Caco-2 (cell line): ENCODE data around the gene USP13. TPM values are rescaled to one million over a fixed set of nuclear protein-coding genes. Genes with fewer than 3 reads are reported as not detected.

Experiments used
- BruUV-seq: library from RNA; stranded (reverse); fragments of 400-500 nt; replicated peaks from 2 replicates; lab custom pipeline; 2021; lab: Mats Ljungman, UMichigan
- CTCF ChIA-PET: fragments of 300-600 bp; sonication (Branson Sonifier 250); formaldehyde crosslinking; loops from one replicate; lab custom pipeline; 2022; ENCODE audit warnings: antibody characterized with exemption; lab: Charles Lee
- POLR2A ChIA-PET: fragments of 300-600 bp; sonication (Branson Sonifier 250); formaldehyde crosslinking; loops from one replicate; lab custom pipeline; 2022; ENCODE audit warnings: antibody characterized with exemption; lab: Charles Lee
- DNase-seq, 2 experiments: peaks; one replicate each; pipeline versions ENCODE4 v3.0.0 to v3.0.0-alpha.2; 2020 to 2022
- H3K27me3 ChIP-seq: replicated peaks from 2 replicates; pipeline ENCODE4 v1.6.0; 2011; ENCODE audit warnings: low read length; ENCODE audit not compliant: control insufficient read depth, insufficient read depth
- H3K36me3 ChIP-seq: 2 replicates; pipeline ENCODE4 v1.5.1; 2011; ENCODE audit warnings: low read length; ENCODE audit not compliant: control insufficient read depth, insufficient read depth
- H3K4me1 ChIP-seq: fragments of 250-450 bp; sonication (Bioruptor Pico); 2 replicates; pipeline ENCODE4 v1.5.1; 2020; ENCODE audit warnings: mild to moderate bottlenecking
- H3K4me3 ChIP-seq: 2 replicates; pipeline ENCODE4 v1.5.1; 2011; ENCODE audit warnings: low read depth, mild to moderate bottlenecking, control low read depth, low read length
- H3K9me3 ChIP-seq: fragments of 250-450 bp; sonication (Bioruptor Pico); 2 replicates; pipeline ENCODE4 v1.5.1; 2020; ENCODE audit warnings: mild to moderate bottlenecking, moderate library complexity
- H3K27ac Mint-ChIP-seq: one replicate; pipeline ENCODE4 v1.8.0; 2022; ENCODE audit warnings: mixed read lengths; ENCODE audit not compliant: unreplicated experiment
- H3K27me3 Mint-ChIP-seq: one replicate; pipeline ENCODE4 v1.8.0; 2022; ENCODE audit warnings: mixed read lengths; ENCODE audit not compliant: insufficient read depth, unreplicated experiment
- H3K36me3 Mint-ChIP-seq: one replicate; pipeline ENCODE4 v1.8.0; 2022; ENCODE audit warnings: mild to moderate bottlenecking, mixed read lengths; ENCODE audit not compliant: insufficient read depth, unreplicated experiment
- H3K4me1 Mint-ChIP-seq: one replicate; pipeline ENCODE4 v1.8.0; 2022; ENCODE audit warnings: low read depth, mixed read lengths; ENCODE audit not compliant: unreplicated experiment
- H3K4me3 Mint-ChIP-seq: one replicate; pipeline ENCODE4 v1.8.0; 2022; ENCODE audit warnings: mild to moderate bottlenecking, moderate library complexity, mixed read lengths; ENCODE audit not compliant: unreplicated experiment
- H3K9me3 Mint-ChIP-seq: one replicate; pipeline ENCODE4 v1.8.0; 2022; ENCODE audit warnings: mixed read lengths; ENCODE audit not compliant: unreplicated experiment
- intact Hi-C: fragments of 100-400 bp; cut with micrococcal nuclease; formaldehyde crosslinking; loops from one replicate; pipeline ENCODE4 v1.10.0; 2022; ENCODE audit not compliant: unreplicated experiment
- total RNA-seq: library from RNA; stranded (reverse); gene quantifications from 2 replicates; pipeline ENCODE4 v1.2.3, GENCODE V29; 2022
- TF ChIP-seq, protein P1 (sequence below), 2 experiments: fragments of 200-600 bp in 1 of 2; IDR thresholded peaks; 1 replicate in 1 of 2; 2 replicates in 1 of 2; pipeline versions ENCODE4 v1.5.1 to v1.8.0; 2011 to 2022; ENCODE audit warnings: antibody characterized with exemption in 1 of 2, control low read depth in 1 of 2, inconsistent platforms in 1 of 2, low read depth in 1 of 2, low read length in 1 of 2, mild to moderate bottlenecking in 1 of 2, moderate library complexity in 1 of 2; ENCODE audit not compliant: insufficient read depth in 1 of 2, severe bottlenecking in 1 of 2, unreplicated experiment in 1 of 2

USP13 gene
- total RNA-seq, 1 experiment from 2014 or later, result 16.2 TPM

GRCh38 chr3:179701176-179701827, 48.5 kb downstream of the USP13 start:
- Histone ChIP-seq H3K9me3 (no peaks in the 10 kb centered on the region), H3K4me1 (no peaks in the 10 kb centered on the region), H3K27me3 (no peaks in the 10 kb centered on the region), H3K4me3 (no peak overlapping the region), H3K36me3 (no peaks in the 10 kb centered on the region)
- DNase-seq, result no peak
- H3K27ac Mint-ChIP-seq, result no peak overlapping the region
- H3K27me3 Mint-ChIP-seq, result no peaks in the 10 kb centered on the region
- TF ChIP-seq, protein P1, sequence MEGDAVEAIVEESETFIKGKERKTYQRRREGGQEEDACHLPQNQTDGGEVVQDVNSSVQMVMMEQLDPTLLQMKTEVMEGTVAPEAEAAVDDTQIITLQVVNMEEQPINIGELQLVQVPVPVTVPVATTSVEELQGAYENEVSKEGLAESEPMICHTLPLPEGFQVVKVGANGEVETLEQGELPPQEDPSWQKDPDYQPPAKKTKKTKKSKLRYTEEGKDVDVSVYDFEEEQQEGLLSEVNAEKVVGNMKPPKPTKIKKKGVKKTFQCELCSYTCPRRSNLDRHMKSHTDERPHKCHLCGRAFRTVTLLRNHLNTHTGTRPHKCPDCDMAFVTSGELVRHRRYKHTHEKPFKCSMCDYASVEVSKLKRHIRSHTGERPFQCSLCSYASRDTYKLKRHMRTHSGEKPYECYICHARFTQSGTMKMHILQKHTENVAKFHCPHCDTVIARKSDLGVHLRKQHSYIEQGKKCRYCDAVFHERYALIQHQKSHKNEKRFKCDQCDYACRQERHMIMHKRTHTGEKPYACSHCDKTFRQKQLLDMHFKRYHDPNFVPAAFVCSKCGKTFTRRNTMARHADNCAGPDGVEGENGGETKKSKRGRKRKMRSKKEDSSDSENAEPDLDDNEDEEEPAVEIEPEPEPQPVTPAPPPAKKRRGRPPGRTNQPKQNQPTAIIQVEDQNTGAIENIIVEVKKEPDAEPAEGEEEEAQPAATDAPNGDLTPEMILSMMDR (IDR thresholded peaks at IDR 0.05; ENCODE audit: insufficient read depth in 1 of 2, low read depth in 1 of 2, low read length in 1 of 2, severe bottlenecking in 1 of 2, unreplicated experiment in 1 of 2), result no peak
- peaks cover 6% of the 10 kb centered on the region for H3K36me3 Mint-ChIP-seq
- no peak overlapping the region for H3K4me3 Mint-ChIP-seq
- POLR2A ChIA-PET, result no interaction called here
- CTCF ChIA-PET, result no interaction called here
- H3K4me1 Mint-ChIP-seq, result no peaks in the 10 kb centered on the region
- BruUV-seq, result no TSS peak
- intact Hi-C loops, result no loop called here
- H3K9me3 Mint-ChIP-seq, result no peaks in the 10 kb centered on the region

DNA sequence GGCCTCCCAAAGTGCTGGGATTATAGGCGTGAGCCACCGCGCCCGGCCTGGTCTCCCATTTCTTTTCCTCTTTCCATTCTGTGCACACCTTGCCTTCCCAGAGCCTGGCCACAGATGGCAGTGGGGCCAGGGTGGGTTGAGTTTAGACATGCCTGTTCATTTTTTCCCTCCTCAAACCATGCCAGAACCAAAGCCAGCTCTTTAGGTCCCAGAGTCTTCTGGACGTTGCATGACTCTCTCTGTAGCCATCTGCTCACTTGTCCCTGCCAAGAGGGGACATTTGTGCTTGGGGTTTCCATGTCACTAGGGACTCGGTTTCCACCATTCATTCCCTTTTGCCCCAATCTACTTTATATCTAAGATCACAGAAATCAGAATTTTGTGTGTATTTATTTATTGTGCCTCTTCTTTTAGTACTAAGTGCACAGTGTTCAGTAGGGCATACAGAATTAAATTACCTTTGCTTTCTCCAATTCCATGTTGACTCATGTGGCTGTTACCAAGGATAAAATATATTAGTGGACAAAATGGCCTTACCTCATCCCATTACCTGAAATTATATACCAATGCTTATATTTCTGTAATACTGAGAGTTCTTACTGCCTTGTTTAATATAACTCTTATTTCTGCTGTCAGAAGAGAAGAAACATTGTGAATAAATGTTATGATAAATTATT, 49.6 kb downstream of the USP13 start:
- Histone ChIP-seq H3K4me1 (no peaks in the 10 kb centered on the region), H3K4me3 (no peak overlapping the region), H3K36me3 (no peaks in the 10 kb centered on the region), H3K27me3 (no peaks in the 10 kb centered on the region), H3K9me3 (no peaks in the 10 kb centered on the region)
- ChIA-PET CTCF (no interaction called here), POLR2A (no interaction called here)
- intact Hi-C loops, result no loop called here
- no peaks in the 10 kb centered on the region for H3K9me3 Mint-ChIP-seq
- peaks cover 6% of the 10 kb centered on the region for H3K36me3 Mint-ChIP-seq
- H3K27me3 Mint-ChIP-seq, result no peaks in the 10 kb centered on the region
- TF ChIP-seq, protein P1 (IDR thresholded peaks at IDR 0.05; ENCODE audit: insufficient read depth in 1 of 2, low read depth in 1 of 2, low read length in 1 of 2, severe bottlenecking in 1 of 2, unreplicated experiment in 1 of 2), result no peak
- H3K4me3 Mint-ChIP-seq, result no peak overlapping the region
- no peaks in the 10 kb centered on the region for H3K4me1 Mint-ChIP-seq
- BruUV-seq, result no TSS peak
- no peak overlapping the region for H3K27ac Mint-ChIP-seq
- no peak for DNase-seq

DNA sequence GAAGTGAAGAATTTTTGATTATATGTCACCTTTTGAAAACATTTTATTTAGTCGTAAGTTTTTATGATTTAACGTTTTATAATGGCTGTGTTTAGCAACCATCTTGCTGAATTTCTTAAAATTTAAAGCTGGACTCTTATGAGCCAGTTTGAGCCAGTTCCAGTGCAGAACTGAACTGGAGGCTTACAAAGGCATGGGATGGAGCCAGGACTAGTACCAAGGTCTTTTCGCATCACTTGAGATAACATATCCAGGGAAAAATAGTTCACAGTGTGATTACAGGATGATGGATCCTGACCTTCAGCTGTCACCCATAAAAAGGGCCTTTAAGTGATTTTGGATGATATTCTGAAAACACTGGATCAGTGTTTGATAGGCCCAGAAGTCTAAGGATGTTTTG, 51.0 kb downstream of the USP13 start:
- no peaks in the 10 kb centered on the region for H3K9me3 ChIP-seq
- no peaks in the 10 kb centered on the region for H3K27me3 Mint-ChIP-seq
- H3K36me3 Mint-ChIP-seq, result no peaks in the 10 kb centered on the region
- no peak overlapping the region for H3K27ac Mint-ChIP-seq
- H3K4me3 Mint-ChIP-seq, result no peak overlapping the region
- no peaks in the 10 kb centered on the region; the same call in 1 of the 2 replicates for H3K36me3 ChIP-seq
- TF ChIP-seq, protein P1 (IDR thresholded peaks at IDR 0.05; ENCODE audit: insufficient read depth in 1 of 2, low read depth in 1 of 2, low read length in 1 of 2, severe bottlenecking in 1 of 2, unreplicated experiment in 1 of 2), result no peak
- no peak for DNase-seq
- no peaks in the 10 kb centered on the region for H3K9me3 Mint-ChIP-seq
- no peaks in the 10 kb centered on the region for H3K4me1 ChIP-seq
- no TSS peak for BruUV-seq
- POLR2A ChIA-PET, result no interaction called here
- H3K4me1 Mint-ChIP-seq, result no peaks in the 10 kb centered on the region
- CTCF ChIA-PET, result interaction anchor here (0.6 kb wide), 1 partner anchor 54 kb away, joined by 4 read pairs; no protein-coding TSS in a partner anchor
- H3K27me3 ChIP-seq, result no peaks in the 10 kb centered on the region
- intact Hi-C loops, result no loop called here
- no peak overlapping the region for H3K4me3 ChIP-seq
